Naive thymus-derived CD8-positive, alpha-beta T cell (primary cell): Measurements from ENCODE around the gene CYFIP2. TPM values are rescaled to one million over a fixed set of nuclear protein-coding genes. Genes with fewer than 3 reads are reported as not detected.
"Not testable (repeated sequence)": the region's sequence is repeated elsewhere in the genome, so short reads cannot be mapped to it uniquely, and the experiment has no call there.

Source experiments
- ATAC-seq, 2 donors: fragments of 150-1000 bp; cut with Tn5 transposase in 1 of 2; sonication (Bioruptor Pico), chemical (Tn5 transposase) in 1 of 2; 1 replicate in 1 of 2; 2 replicates in 1 of 2; pipeline ENCODE4 v1.10.0; 2021; ENCODE audit warnings: mild to moderate bottlenecking in 2 of 2, moderate library complexity in 2 of 2
- POLR2A ChIA-PET: fragments of 350-600 bp; sonication (Branson Sonifier 250); formaldehyde crosslinking; loops from one replicate; lab custom pipeline; 2021; ENCODE audit warnings: antibody characterized with exemption; lab: Charles Lee
- DNase-seq, 10 donors: peaks; one replicate each; pipeline versions ENCODE4 v3.0.0 to v3.0.0-alpha.2; 2020 to 2022
- H3K27ac Mint-ChIP-seq, 10 donors: one replicate each; pipeline ENCODE4 v1.8.0; 2020 to 2022; ENCODE audit warnings: mild to moderate bottlenecking in 10 of 10, mixed read lengths in 10 of 10, moderate library complexity in 4 of 10, inconsistent platforms in 1 of 10
- H3K27me3 Mint-ChIP-seq, 5 donors: one replicate each; pipeline ENCODE4 v1.8.0; 2021 to 2022; ENCODE audit warnings: mixed read lengths in 5 of 5
- H3K36me3 Mint-ChIP-seq, 3 donors: one replicate each; pipeline ENCODE4 v1.8.0; 2020 to 2022; ENCODE audit warnings: mixed read lengths in 3 of 3, mild to moderate bottlenecking in 2 of 3, inconsistent platforms in 1 of 3
- H3K4me1 Mint-ChIP-seq, 4 donors: one replicate each; pipeline ENCODE4 v1.8.0; 2021 to 2022; ENCODE audit warnings: mixed read lengths in 4 of 4
- H3K4me3 Mint-ChIP-seq, 10 donors: one replicate each; pipeline ENCODE4 v1.8.0; 2020 to 2022; ENCODE audit warnings: mild to moderate bottlenecking in 10 of 10, mixed read lengths in 10 of 10, moderate library complexity in 6 of 10, inconsistent platforms in 1 of 10
- H3K9me3 Mint-ChIP-seq, 9 donors: one replicate each; pipeline ENCODE4 v1.8.0; 2020 to 2022; ENCODE audit warnings: mixed read lengths in 9 of 9, mild to moderate bottlenecking in 3 of 9, inconsistent platforms in 1 of 9, moderate library complexity in 1 of 9
- polyA plus RNA-seq, 3 donors: library from polyadenylated mRNA; unstranded; fragments of 300-500 nt; fragmentation: Illumina TruSeq; gene quantifications; one replicate each; pipeline ENCODE4 v1.2.3, GENCODE V29; 2021
- total RNA-seq, 8 experiments: library from RNA in 2 of 8; stranded (reverse) in 2 of 8; gene quantifications; one replicate each; pipeline ENCODE4 v1.2.3 and lab custom pipeline; 2021 to 2026

The CYFIP2 gene
- total and polyA plus RNA-seq, 5 experiments from 2014 or later, result 395 to 668 (median 417) TPM

DNA sequence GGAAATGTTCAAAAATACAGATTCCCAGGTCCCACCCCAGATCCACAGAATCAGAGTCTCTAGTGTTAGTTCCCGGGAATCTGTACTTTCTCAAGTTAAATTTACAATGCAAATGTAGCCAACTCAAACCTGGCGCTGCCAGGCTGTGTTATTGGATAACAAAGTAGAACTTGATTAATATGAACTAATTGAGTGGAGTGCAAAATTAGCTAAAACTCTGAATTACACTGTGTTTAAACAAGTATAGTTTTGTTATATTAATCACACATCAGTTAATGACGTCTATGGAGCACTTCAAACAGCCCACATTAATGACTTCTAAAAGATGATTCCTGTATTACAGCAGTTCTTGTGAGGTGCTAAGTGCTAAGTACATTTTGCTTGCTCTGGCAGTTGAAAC is 32.4 kb upstream of the CYFIP2 start:
- H3K27ac Mint-ChIP-seq, result peak overlapping the region; percentile 76 to 96 (median 90)
- POLR2A ChIA-PET, result interaction anchor here (1.0 to 1.7 kb wide), 5 partner anchors 12 to 43 kb away, joined by 3 to 8 read pairs (median 4); no protein-coding TSS in a partner anchor
- peaks cover 20 to 62% (median 58%) of the 10 kb centered on the region in 4 donors for H3K4me1 Mint-ChIP-seq
- no peaks in the 10 kb centered on the region for H3K9me3 Mint-ChIP-seq
- H3K4me3 Mint-ChIP-seq, result peak overlapping the region in 5 of 10 donors; percentile 20 to 62 (median 40)
- no peaks in the 10 kb centered on the region for H3K27me3 Mint-ChIP-seq
- H3K36me3 Mint-ChIP-seq, result peaks cover 14 to 95% (median 49%) of the 10 kb centered on the region in 3 donors
- DNase-seq (peak in 5 of 10 donors; percentile 41 to 76 (median 58)), ATAC-seq (peak; percentile 86 to 96)

DNA sequence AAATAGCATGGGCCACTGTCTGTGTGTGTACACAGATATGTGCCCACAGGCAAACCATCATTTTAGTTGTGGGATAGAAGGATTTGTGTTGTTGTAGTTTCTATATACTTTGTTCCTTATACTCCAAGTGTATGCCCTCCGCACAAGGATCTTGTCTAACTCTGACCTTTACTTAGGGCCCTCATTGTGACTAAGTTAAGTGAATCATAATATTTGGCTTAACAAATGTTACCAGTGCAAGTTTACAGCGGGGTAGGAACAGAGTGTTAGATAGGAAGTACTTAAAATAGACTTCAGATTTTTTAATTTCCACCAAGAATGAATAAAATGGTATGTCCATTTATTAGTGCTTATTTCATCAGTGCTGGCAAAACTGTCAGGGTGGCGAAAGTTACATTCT is 29.5 kb upstream of the CYFIP2 start:
- Mint-ChIP-seq H3K36me3 (peaks cover 16 to 98% (median 61%) of the 10 kb centered on the region in 3 donors), H3K27ac (peak overlapping the region in 8 of 10 donors; percentile 13 to 97 (median 71)), H3K9me3 (no peaks in the 10 kb centered on the region), H3K27me3 (no peaks in the 10 kb centered on the region), H3K4me3 (no peak overlapping the region), H3K4me1 (peaks cover 25 to 64% (median 55%) of the 10 kb centered on the region in 4 donors)
- POLR2A ChIA-PET, result interaction anchor here (1.6 to 3.1 kb wide), 3 partner anchors 10 to 93 kb away, joined by 4 to 14 read pairs (median 5); no protein-coding TSS in a partner anchor
- no peak for ATAC-seq
- no peak for DNase-seq

DNA sequence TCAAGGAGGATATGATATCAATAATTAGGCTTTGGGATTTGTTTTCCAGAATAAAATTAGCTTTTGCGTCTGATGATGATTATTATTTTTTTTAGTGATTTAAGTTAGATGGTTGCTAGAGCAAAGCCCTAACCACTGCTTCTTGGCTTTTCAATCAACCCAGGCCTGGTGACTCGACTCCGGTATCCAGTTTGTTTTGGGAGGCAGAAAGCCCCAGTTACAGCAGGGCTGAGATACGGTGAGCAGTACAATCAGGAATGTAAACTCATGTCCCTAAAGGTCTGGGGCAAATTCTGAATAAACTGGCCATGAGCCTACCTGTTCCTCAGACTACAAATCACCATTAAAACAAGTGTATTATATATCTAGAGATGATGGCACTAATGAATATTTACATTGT is 24.4 kb upstream of the CYFIP2 start:
- H3K4me1 Mint-ChIP-seq, result peaks cover 28 to 62% (median 42%) of the 10 kb centered on the region in 4 donors
- no peak for DNase-seq
- no peak overlapping the region for H3K4me3 Mint-ChIP-seq
- H3K9me3 Mint-ChIP-seq, result no peaks in the 10 kb centered on the region
- H3K27me3 Mint-ChIP-seq, result no peaks in the 10 kb centered on the region
- peaks cover 21 to 100% (median 69%) of the 10 kb centered on the region in 3 donors for H3K36me3 Mint-ChIP-seq
- no peak for ATAC-seq
- peak overlapping the region in 6 of 10 donors; percentile 19 to 91 (median 80) for H3K27ac Mint-ChIP-seq
- POLR2A ChIA-PET, result interaction anchor here (0.7 kb wide), 1 partner anchor 21 kb away, joined by 3 read pairs; no protein-coding TSS in a partner anchor

DNA sequence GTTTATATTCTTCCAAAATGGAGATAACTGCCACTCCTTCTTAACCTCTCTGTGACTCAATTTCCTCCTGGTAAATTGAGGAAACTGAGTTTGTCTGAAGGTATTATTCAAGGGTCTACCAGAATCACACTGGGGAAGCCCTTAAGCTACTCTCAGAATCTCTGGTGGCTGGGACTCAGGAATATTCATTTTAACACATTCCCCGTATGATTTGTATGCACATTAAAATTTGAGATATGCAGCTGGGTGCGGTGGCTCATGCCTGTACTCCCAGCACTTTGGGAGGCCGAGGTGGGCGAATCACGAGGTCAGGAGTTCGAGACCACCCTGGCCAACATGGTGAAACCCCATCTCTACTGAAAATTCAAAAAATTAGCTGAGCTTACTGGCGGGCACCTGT is 21.2 kb upstream of the CYFIP2 start:
- H3K4me3 Mint-ChIP-seq, DNase-seq, H3K9me3 Mint-ChIP-seq, ATAC-seq, H3K27me3 Mint-ChIP-seq: not testable (repeated sequence)
- H3K4me1 Mint-ChIP-seq, result peaks cover 37 to 76% (median 59%) of the 10 kb centered on the region in 4 donors
- H3K27ac Mint-ChIP-seq, result peak overlapping the region in 9 of 10 donors; percentile 50 to 91 (median 83)
- peaks cover 18 to 100% (median 76%) of the 10 kb centered on the region in 3 donors for H3K36me3 Mint-ChIP-seq
- POLR2A ChIA-PET, result interaction anchor here (0.5 to 0.9 kb wide), 5 partner anchors 9 to 35 kb away, joined by 3 to 5 read pairs (median 4); no protein-coding TSS in a partner anchor

DNA sequence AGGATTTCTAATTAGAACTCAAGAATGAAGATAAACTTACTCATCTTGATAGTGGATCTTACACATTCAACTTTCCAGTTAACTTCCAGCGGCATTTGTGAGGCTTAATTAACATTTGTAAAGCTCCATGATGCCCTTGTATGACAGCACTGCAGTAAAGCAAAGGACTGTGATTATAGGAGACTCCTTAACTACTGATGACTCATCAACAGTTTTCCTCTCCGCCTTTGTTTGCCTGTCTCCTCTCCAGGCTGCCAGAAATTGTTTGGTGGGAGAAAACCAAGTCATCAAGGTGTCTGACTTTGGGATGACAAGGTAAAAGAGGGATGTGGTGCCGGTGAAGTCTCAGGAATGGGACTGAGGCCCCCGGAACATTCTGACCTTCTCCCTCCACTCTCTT is 20.4 kb upstream of the CYFIP2 start:
- no peaks in the 10 kb centered on the region for H3K9me3 Mint-ChIP-seq
- H3K36me3 Mint-ChIP-seq, result peaks cover 19 to 99% (median 75%) of the 10 kb centered on the region in 3 donors
- no peaks in the 10 kb centered on the region for H3K27me3 Mint-ChIP-seq
- H3K4me1 Mint-ChIP-seq, result peaks cover 38 to 79% (median 66%) of the 10 kb centered on the region in 4 donors
- no peak for ATAC-seq
- POLR2A ChIA-PET, result interaction anchor here (0.5 to 1.8 kb wide), 5 partner anchors 12 to 63 kb away, joined by 4 to 6 read pairs (median 5); no protein-coding TSS in a partner anchor
- DNase-seq, result no peak
- peak overlapping the region; percentile 15 to 93 (median 78) for H3K27ac Mint-ChIP-seq
- H3K4me3 Mint-ChIP-seq, result peak overlapping the region in 1 of 10 donors; percentile 52

DNA sequence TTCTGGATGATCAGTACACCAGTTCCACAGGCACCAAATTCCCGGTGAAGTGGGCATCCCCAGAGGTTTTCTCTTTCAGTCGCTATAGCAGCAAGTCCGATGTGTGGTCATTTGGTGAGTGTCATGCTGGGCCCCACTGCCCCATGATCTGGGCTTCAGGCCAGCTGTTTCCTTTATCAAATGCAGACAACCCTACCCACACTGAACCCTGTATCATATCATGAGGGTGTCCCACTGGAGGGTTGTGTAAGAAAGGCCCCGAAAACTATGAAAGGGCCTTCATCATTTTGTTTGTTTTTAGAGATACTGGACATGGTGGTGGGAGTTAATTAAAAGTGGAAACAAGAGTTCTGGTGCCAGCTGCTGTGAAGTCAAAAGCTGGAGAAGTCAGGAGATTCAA is 20.0 kb upstream of the CYFIP2 start:
- Mint-ChIP-seq H3K27ac (peak overlapping the region; percentile 29 to 93 (median 78)), H3K9me3 (no peaks in the 10 kb centered on the region), H3K27me3 (no peaks in the 10 kb centered on the region), H3K4me1 (peaks cover 38 to 81% (median 69%) of the 10 kb centered on the region in 4 donors), H3K36me3 (peaks cover 17 to 99% (median 76%) of the 10 kb centered on the region in 3 donors), H3K4me3 (peak overlapping the region in 2 of 10 donors; percentile 5 to 52)
- DNase-seq (no peak), ATAC-seq (no peak)
- POLR2A ChIA-PET, result interaction anchor here (1.0 to 1.8 kb wide), 4 partner anchors 12 to 62 kb away, joined by 3 to 6 read pairs (median 4); no protein-coding TSS in a partner anchor

DNA sequence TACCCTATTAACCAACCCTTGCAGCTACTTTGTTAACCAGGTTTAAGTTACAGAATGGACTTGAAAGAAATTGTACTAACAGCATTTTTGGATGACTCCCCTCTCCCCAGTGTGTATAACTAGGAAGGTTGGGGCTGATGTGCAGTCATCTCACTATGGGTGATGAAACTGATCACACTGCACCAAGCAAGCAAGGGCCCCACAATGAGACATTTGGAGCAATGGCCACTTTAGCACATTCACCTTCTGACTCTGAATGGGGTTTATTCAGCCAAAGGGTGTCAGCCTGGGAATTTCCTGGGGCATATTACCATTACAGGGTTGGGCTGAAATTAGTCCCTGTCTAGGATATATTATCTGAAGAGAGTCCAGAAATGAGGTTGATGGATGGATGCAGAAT is 18.7 kb upstream of the CYFIP2 start:
- H3K9me3 Mint-ChIP-seq, result no peaks in the 10 kb centered on the region
- peak overlapping the region in 9 of 10 donors; percentile 21 to 69 (median 47) for H3K4me3 Mint-ChIP-seq
- H3K4me1 Mint-ChIP-seq, result peaks cover 40 to 88% (median 82%) of the 10 kb centered on the region in 4 donors
- H3K36me3 Mint-ChIP-seq, result peaks cover 23 to 99% (median 81%) of the 10 kb centered on the region in 3 donors
- H3K27ac Mint-ChIP-seq, result peak overlapping the region; percentile 66 to 93 (median 90)
- H3K27me3 Mint-ChIP-seq, result no peaks in the 10 kb centered on the region
- DNase-seq, result no peak
- ATAC-seq, result no peak
- POLR2A ChIA-PET, result interaction anchor here (1.1 to 1.8 kb wide), 3 partner anchors 14 to 44 kb away, joined by 3 to 7 read pairs (median 6); no protein-coding TSS in a partner anchor

DNA sequence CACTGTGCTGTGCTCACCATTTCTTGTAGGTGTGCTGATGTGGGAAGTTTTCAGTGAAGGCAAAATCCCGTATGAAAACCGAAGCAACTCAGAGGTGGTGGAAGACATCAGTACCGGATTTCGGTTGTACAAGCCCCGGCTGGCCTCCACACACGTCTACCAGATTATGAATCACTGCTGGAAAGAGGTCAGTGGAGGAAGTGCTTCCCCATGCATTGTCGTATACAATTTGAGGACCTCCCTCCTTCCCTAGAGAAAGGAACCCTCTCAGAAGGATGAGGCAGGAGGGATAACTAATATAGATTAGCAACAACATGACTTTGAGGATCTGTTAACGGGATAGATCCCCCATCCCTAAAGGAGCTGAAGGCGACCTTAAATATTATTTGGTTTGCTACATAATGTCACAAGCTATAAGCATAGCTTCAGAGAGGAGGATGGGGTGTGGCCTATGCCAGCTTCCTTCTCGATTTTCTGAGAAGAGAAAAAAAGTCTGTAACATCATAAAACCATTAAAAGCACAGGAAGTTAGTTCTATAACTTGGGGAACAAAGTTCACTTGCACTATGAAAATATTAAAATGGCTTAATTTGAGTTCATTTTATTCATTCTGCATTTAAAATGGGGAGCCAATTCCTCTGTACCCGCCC is 17.0 kb upstream of the CYFIP2 start:
- Mint-ChIP-seq H3K4me3 (peak overlapping the region; percentile 46 to 83 (median 70)), H3K27me3 (no peaks in the 10 kb centered on the region), H3K27ac (peak overlapping the region; percentile 75 to 95 (median 92)), H3K36me3 (peaks cover 25 to 99% (median 78%) of the 10 kb centered on the region in 3 donors), H3K4me1 (peaks cover 42 to 94% (median 91%) of the 10 kb centered on the region in 4 donors), H3K9me3 (no peaks in the 10 kb centered on the region)
- POLR2A ChIA-PET, result interaction anchor here (0.5 to 3.6 kb wide), 14 partner anchors 8 to 107 kb away, joined by 3 to 16 read pairs (median 4); partner anchors contain the start of genes CYFIP2 and MED7
- ATAC-seq, result peak; percentile 35 to 39
- peak in 4 of 10 donors; percentile 43 to 69 (median 58) for DNase-seq

DNA sequence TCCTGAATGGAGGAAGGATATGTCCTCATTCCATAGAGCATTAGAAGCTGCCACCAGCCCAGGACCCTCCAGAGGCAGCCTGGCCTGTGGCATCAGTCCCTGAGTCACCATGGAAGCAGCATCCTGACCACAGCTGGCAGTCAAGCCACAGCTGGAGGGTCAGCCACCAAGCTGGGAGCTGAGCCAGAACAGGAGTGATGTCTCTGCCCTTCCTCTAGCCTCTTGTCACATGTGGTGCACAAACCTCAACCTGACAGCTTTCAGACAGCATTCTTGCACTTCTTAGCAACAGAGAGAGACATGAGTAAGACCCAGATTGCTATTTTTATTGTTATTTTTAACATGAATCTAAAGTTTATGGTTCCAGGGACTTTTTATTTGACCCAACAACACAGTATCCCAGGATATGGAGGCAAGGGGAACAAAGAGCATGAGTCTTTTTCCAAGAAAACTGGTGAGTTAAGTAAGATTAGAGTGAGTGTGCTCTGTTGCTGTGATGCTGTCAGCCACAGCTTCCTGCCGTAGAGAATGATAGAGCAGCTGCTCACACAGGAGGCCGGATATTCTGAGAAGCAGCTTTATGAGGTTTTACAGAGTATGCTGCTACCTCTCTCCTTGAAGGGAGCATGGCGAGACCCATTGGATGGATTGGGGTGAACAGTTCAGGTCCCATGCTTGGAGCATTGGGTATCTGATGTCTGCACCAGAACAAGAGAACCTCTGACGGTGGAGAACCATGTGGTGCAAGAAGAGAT is 13.0 kb upstream of the CYFIP2 start:
- Mint-ChIP-seq H3K9me3 (peaks cover 0 to 5% (median 0%) of the 10 kb centered on the region in 9 donors), H3K4me3 (peak overlapping the region; percentile 43 to 83 (median 72)), H3K36me3 (peaks cover 28 to 89% (median 64%) of the 10 kb centered on the region in 3 donors), H3K27me3 (no peaks in the 10 kb centered on the region), H3K27ac (peak overlapping the region; percentile 89 to 97 (median 92)), H3K4me1 (peaks cover 48 to 100% (median 95%) of the 10 kb centered on the region in 4 donors)
- peak; percentile 81 to 89 for ATAC-seq
- DNase-seq, result peak; percentile 32 to 86 (median 74)
- POLR2A ChIA-PET, result interaction anchor here (0.6 to 4.0 kb wide), 24 partner anchors 12 to 110 kb away, joined by 3 to 41 read pairs (median 6); partner anchors contain the start of genes CYFIP2 and MED7

DNA sequence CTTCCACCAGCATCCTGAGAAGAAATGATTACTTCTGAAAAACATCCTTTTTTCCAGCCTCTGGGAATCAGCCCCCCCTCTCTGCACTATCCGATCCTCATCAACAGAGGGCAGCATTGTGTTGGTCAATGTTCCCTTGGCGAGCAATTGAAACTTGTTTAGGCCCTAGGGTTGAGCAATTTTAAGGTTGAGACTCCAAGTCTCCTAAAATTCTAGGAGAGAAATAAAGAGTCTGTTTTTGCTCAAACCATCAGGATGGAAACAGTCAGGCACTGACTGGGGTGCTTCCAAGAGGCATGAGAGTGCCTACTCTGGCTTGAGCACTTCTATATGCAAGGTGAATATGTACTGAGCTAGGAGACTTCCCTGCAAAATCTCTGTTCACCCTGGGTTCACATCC is 12.4 kb upstream of the CYFIP2 start:
- peaks cover 43 to 97% (median 94%) of the 10 kb centered on the region in 4 donors for H3K4me1 Mint-ChIP-seq
- H3K27me3 Mint-ChIP-seq, result no peaks in the 10 kb centered on the region
- ATAC-seq (no peak), DNase-seq (peak in 1 of 10 donors; percentile 15)
- peaks cover 0 to 5% (median 0%) of the 10 kb centered on the region in 9 donors for H3K9me3 Mint-ChIP-seq
- H3K4me3 Mint-ChIP-seq, result peak overlapping the region; percentile 40 to 83 (median 72)
- peaks cover 28 to 82% (median 58%) of the 10 kb centered on the region in 3 donors for H3K36me3 Mint-ChIP-seq
- peak overlapping the region; percentile 89 to 97 (median 92) for H3K27ac Mint-ChIP-seq
- POLR2A ChIA-PET, result interaction anchor here (0.5 to 4.0 kb wide), 20 partner anchors 11 to 111 kb away, joined by 3 to 41 read pairs (median 8); partner anchors contain the start of genes CYFIP2 and MED7

DNA sequence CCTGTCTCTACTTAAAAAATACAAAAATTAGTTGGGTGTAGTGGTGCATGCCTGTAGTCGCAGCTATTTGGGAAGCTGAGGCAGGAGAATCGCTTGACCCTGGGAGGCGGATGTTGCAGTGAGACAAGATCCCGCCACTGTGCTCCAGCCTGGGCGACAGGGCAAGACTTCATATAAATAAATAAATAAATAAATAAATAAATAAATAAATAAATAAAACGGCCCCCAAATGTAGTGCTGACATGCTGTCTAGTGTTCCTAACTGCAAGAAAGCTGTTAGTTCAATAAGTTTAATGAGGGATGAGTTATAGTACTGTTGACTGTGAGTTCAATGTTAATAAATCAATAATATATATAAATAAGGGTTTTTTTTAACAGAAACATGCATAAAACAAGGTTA is 7.5 kb upstream of the CYFIP2 start:
- Mint-ChIP-seq H3K27ac (peak overlapping the region in 7 of 10 donors; percentile 44 to 96 (median 91)), H3K36me3 (peaks cover 15 to 34% (median 24%) of the 10 kb centered on the region in 3 donors), H3K9me3 (peaks cover 0 to 5% (median 0%) of the 10 kb centered on the region in 9 donors), H3K4me1 (peaks cover 51 to 86% (median 80%) of the 10 kb centered on the region in 4 donors), H3K27me3 (no peaks in the 10 kb centered on the region), H3K4me3 (peak overlapping the region in 2 of 10 donors; percentile 18 to 51)
- DNase-seq (no peak), ATAC-seq (no peak)
- POLR2A ChIA-PET, result interaction anchor here (1.1 to 5.3 kb wide), 6 partner anchors 9 to 78 kb away, joined by 3 to 46 read pairs (median 4); partner anchors contain the start of genes CYFIP2 and ITK
